Stimulated activated CD4-positive, alpha-beta T cell treated with anti-CD3 and anti-CD28 coated beads, Interleukin-2, amount 100 ng/mL, for 4 hours (primary cell): ENCODE data around the gene TMEM145.

Experiments
- DNase-seq: peaks from one replicate; pipeline ENCODE4 v3.0.0-alpha.2; 2020; ENCODE audit warnings: low read depth

The TMEM145 gene

DNA sequence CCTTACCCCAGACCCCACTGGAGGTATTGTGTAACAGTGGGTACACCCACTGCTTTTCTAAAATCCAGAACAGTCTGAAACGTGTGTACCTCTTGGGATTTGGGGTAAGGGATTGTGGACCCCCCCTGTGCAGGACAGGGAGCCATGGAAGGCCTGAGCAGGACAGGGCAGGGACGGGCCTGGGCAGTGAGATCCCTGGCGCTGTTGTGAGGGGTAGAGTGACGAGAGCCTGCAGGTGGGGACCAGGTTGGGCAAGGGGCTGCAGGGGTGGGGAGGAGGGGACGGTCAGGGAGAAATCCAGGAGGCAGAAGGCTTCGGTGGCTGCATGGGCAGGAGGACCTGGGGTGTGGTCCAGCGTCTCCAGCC lies 48.4 kb downstream of the TMEM145 start:
- no peak for DNase-seq

DNA sequence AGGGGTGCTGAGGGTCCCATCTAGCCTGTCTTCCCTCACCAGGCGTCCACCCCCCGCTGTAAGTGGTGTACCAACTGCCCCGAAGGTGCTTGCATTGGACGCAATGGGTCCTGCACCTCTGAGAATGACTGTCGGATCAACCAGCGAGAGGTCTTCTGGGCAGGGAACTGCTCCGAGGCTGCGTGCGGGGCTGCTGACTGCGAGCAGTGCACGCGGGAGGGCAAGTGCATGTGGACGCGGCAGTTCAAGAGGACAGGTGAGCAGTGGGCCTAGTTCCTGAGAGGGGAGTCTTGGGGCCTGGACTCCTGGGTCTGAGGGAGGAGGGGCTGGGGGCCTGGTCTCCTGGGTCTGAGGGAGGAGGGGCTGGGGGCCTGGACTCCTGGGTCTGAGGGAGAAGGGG lies 49.2 kb downstream of the TMEM145 start:
- DNase-seq: no peak

DNA sequence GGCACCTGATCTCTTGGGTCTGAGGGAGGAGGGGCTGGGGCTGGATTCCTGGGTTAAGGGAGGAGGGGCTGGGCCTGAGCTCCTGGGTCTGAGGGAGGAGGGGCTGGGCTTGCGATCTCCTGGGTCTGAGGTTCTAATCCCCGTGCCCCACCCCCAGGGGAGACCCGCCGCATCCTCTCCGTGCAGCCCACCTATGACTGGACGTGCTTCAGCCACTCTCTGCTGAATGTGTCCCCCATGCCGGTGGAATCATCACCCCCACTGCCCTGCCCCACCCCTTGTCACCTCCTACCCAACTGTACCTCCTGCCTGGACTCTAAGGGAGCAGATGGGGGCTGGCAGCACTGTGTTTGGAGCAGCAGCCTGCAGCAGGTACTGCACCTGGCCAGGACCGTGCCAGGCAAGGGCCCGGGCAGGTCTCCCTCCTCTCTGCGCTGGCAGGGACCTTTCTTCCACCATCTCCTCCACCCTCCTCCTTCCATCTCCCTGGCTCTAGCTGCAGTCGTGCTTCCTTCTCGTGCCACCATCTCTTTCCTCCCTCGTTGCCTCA lies 49.9 kb downstream of the TMEM145 start:
- DNase-seq: no peak

DNA sequence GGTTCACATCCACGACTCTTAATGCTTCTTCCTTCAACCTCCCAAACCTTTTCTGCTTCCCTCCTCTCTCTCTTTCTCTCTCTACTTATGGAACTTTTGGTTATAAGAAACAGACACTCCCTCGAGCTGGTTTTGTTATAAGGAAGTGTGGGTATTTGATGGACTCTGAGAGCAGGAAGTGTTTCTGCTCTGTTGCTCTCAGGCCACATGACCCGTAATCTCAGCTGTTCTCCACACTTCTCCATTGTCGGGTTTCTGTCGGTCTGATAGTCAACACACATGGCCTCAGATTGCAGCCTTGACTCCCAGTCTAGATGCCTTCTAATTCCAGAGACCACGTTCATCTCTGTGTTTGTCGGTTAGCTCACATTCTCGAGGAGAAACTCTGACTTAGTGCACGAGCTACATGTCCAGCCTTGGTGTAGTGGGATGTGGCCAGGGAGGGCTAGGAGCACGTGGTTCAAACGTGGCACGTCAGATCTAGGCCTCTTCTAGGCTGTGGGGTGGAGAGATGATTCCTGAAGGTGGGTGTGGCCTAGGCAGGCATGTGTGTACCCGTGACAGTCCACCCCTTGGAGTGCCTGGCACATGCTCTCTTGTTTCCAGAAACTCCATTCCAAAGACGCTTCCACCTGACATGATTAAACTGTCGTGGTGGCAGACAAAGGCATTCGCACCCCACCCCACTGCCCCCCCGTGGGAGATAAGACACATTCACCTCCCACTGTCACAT lies 50.7 kb downstream of the TMEM145 start:
- no peak for DNase-seq

DNA sequence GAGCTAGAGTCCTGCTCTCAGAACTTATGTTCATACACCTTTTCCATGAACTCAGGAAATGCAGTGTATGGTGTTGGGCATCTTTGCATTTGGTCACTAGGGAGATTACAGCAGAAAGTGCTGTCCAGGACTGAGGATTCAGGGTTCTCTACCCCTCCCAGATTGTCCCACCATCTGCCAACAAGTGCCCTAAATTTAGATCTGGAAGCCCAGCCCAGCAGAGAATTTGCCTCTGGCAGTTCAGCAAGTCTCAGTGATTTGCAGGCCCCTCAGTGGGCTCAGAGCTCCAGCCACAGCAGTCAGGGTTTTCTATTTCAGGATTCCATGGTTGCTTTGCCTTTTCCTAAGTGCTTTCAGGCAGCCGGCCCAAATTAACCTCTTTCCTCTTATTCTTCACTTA lies 53.6 kb downstream of the TMEM145 start:
- no peak for DNase-seq

DNA sequence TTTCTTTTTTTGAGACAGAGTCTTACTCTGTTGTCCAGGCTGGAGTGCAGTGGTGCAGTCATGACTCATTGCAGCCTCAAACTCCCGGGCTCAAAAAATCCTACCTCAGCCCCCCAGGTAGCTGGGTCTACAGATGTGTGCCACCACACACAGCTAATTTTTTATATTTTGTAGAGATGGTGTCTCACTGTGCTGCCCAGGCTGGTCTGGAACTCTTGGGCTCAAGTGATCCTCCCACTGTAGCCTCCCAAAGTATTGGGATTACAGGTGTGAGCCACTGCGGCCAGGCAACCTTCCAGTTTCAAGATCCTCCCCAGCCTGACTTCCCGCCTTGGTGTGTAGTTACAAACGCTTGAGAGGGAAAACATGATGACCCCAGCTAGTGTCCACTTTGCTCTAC lies 54.8 kb downstream of the TMEM145 start:
- DNase-seq: no peak

DNA sequence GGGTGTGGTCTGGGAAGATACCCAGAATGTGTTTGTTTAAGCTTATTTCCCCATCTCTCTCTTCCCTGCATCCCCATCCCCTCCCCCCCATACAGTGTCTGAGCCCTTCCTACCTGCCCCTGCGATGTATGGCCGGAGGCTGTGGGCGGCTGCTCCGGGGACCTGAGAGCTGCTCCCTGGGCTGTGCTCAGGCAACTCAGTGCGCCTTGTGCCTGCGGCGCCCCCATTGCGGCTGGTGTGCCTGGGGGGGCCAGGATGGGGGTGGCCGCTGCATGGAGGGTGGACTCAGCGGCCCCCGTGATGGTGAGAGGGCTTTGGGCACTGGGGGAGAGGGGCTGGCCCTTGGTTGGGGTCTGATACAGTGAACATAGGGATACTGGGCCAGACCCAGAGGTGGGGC lies 55.3 kb downstream of the TMEM145 start:
- no peak for DNase-seq

DNA sequence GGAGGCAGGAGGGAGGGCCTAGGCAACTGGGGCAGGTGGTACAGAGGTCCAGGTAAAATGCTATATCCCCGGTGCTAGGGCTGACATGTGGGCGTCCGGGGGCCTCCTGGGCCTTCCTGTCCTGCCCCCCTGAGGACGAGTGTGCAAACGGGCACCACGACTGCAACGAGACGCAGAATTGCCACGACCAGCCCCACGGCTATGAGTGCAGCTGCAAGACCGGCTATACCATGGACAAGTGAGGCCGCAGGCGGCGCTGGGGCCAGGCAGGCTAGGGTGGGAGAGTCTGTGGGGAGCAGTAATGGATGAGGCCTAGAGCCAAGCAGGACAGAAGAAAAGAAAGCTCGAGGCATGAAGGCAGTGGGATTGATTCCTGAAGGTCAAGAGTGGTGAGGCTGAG lies 55.7 kb downstream of the TMEM145 start:
- DNase-seq: no peak

DNA sequence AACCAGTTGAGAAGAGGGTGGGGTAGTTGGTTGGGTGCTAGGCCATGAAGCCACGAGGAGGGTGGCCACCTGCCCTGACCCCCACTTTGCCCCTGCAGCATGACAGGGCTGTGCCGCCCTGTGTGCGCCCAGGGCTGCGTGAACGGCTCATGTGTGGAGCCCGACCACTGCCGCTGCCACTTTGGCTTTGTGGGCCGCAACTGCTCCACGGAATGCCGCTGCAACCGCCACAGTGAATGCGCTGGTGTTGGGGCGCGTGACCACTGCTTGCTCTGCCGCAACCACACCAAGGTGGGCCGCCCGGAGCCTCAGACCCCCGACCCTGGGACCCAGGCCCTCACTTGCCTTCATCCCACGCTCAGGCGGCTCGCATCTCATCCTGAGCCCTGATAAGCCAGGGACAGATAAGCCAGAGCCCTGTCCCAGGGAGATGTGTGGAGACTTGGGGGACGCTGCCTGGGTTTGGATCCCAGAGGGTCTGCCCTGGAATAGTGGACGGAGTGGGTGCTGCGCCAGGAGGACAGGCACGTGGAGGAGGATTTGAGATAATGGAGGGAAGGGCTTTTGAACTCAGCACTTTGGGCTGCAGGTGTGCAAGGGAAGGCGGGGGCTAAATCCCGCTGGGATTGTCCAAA lies 56.4 kb downstream of the TMEM145 start:
- DNase-seq: no peak

DNA sequence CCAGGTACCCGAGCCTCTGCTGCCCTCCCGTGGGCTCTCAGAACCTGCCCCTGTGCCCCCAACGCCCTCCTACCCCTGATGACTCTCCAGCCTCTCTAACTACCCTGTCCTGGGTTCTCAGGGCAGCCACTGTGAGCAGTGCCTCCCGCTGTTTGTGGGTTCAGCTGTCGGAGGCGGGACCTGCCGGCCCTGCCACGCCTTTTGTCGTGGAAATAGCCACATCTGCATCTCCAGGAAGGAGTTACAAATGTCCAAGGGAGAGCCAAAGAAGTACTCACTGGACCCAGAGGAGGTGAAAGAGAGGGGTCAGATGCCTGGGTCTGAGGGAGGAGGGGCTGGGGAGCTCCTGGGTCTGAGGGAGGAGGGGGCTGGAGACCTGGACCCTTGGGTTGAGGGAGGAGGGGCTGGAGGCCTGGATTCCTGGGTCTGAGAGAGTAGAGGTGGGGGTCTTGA lies 57.0 kb downstream of the TMEM145 start:
- no peak for DNase-seq

DNA sequence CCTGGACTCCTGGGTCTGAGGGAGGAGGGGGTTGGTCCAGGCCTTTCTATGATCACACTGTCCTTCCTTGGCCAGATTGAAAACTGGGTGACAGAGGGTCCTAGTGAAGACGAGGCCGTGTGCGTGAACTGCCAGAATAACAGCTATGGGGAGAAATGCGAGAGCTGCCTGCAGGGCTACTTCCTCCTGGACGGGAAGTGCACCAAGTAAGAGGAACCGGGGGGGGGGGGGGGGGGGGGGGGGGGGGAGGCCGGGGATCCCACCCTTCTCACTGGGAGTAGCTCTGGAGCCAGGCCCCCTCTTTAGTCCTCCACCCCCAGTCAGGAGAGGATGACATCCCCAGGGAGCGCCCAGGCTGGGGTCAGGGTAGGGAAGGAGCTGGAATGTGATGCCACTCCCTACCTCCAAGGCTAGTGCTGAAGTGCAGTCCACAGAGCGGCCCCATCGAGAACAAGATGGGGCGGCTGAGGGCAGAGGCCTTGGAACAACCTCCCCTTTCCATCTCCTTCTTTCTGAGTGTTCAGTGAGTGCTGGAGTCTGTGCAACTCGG lies 57.6 kb downstream of the TMEM145 start:
- no peak for DNase-seq
